H1 (cell line): ENCODE measurements around the gene KCNIP3. TPM values are rescaled to one million over a fixed set of nuclear protein-coding genes. Genes with fewer than 3 reads are reported as not detected.

Experiments
- CTCF ChIA-PET: fragments of 300-600 bp; sonication (Branson Sonifier 250); formaldehyde crosslinking; loops from one replicate; lab custom pipeline; 2021; ENCODE audit not compliant: partially characterized antibody; lab: Charles Lee
- POLR2A ChIA-PET: fragments of 300-600 bp; sonication (Branson Sonifier 250); formaldehyde crosslinking; loops from one replicate; lab custom pipeline; 2021; ENCODE audit warnings: inconsistent platforms; ENCODE audit not compliant: partially characterized antibody; lab: Charles Lee
- DNase-seq, 2 experiments: peaks; one replicate each; pipeline versions ENCODE4 v3.0.0 to v3.0.0-alpha.2; 2010 to 2022; ENCODE audit warnings: low spot score in 2 of 2, low read depth in 1 of 2, mixed read lengths in 1 of 2
- FAIRE-seq: peaks from 2 replicates; lab custom pipeline; 2011; peaks lifted over from hg19 to GRCh38; lab: Jason Lieb, UNC
- H2AFZ ChIP-seq: 2 replicates; pipeline ENCODE4 v1.8.1; 2012; ENCODE audit warnings: low read length, inconsistent platforms
- H2AK5ac ChIP-seq: 2 replicates; pipeline ENCODE4 v1.6.1; 2013; ENCODE audit warnings: low read depth, low read length
- H2BK120ac ChIP-seq: replicated peaks from 2 replicates; pipeline ENCODE3; 2013; ENCODE audit warnings: low read depth, low read length, inconsistent platforms
- H2BK12ac ChIP-seq: 2 replicates; pipeline ENCODE4 v1.6.1; 2013; ENCODE audit warnings: low read depth, low read length
- H2BK15ac ChIP-seq: 2 replicates; pipeline ENCODE4 v1.6.1; 2013; ENCODE audit warnings: low read length
- H2BK20ac ChIP-seq: 2 replicates; pipeline ENCODE4 v1.6.1; 2013; ENCODE audit warnings: low read length
- H2BK5ac ChIP-seq: 2 replicates; pipeline ENCODE4 v1.6.1; 2013; ENCODE audit warnings: low read depth, low read length
- H3K14ac ChIP-seq: 2 replicates; pipeline ENCODE4 v1.6.1; 2013; ENCODE audit warnings: inconsistent platforms; ENCODE audit not compliant: insufficient read length
- H3K18ac ChIP-seq: 2 replicates; pipeline ENCODE4 v1.6.1; 2013; ENCODE audit warnings: low read length; ENCODE audit errors: extremely low read depth
- H3K23ac ChIP-seq: 2 replicates; pipeline ENCODE4 v1.6.1; 2013; ENCODE audit warnings: inconsistent platforms; ENCODE audit not compliant: insufficient read length
- H3K23me2 ChIP-seq: 2 replicates; pipeline ENCODE4 v1.6.1; 2013; ENCODE audit warnings: low read depth, low read length
- H3K27ac ChIP-seq: 2 replicates; pipeline ENCODE4 v1.6.1; 2011; ENCODE audit warnings: low read depth, low read length, inconsistent platforms
- H3K27me3 ChIP-seq, 4 experiments: replicated peaks in 1 of 4; 1 replicate in 1 of 4; 2 replicates in 3 of 4; pipeline versions ENCODE4 v1.6.1 to v1.8.1; 2011 to 2013; ENCODE audit warnings: low read length in 3 of 4, mild to moderate bottlenecking in 3 of 4, inconsistent platforms in 2 of 4, mixed read lengths in 2 of 4, moderate library complexity in 1 of 4; ENCODE audit not compliant: control insufficient read depth in 3 of 4, insufficient read depth in 3 of 4; ENCODE audit errors: extremely low read depth in 1 of 4
- H3K36me3 ChIP-seq, 4 experiments: 2 replicates each; pipeline versions ENCODE4 v1.6.1 to v1.8.1; 2011 to 2013; ENCODE audit warnings: mild to moderate bottlenecking in 4 of 4, low read length in 3 of 4, moderate library complexity in 2 of 4, control low read depth in 1 of 4, inconsistent platforms in 1 of 4; ENCODE audit not compliant: insufficient read depth in 4 of 4, control insufficient read depth in 2 of 4
- H3K4ac ChIP-seq: replicated peaks from 2 replicates; pipeline ENCODE3; 2013; ENCODE audit warnings: low read length, low read depth, mixed read lengths, inconsistent platforms; ENCODE audit not compliant: insufficient read length
- H3K4me1 ChIP-seq, 4 experiments: replicated peaks in 1 of 4; 1 replicate in 1 of 4; 2 replicates in 3 of 4; pipeline versions ENCODE4 v1.6.1 to v1.8.1; 2011 to 2013; ENCODE audit warnings: low read length in 3 of 4, inconsistent platforms in 2 of 4, mixed read lengths in 1 of 4; ENCODE audit not compliant: insufficient read depth in 4 of 4, control insufficient read depth in 3 of 4
- H3K4me2 ChIP-seq, 2 experiments: 2 replicates each; pipeline versions ENCODE4 v1.6.1 to v1.8.1; 2011 to 2013; ENCODE audit warnings: low read depth in 2 of 2, low read length in 2 of 2, control low read depth in 1 of 2, inconsistent platforms in 1 of 2, mild to moderate bottlenecking in 1 of 2; ENCODE audit not compliant: insufficient read depth in 1 of 2
- H3K4me3 ChIP-seq, 4 experiments: fragments of 200-600, 300-600 bp in 1 of 4; sonication (generic), shearing (Covaris generic), sonication (Bioruptor Twin) in 1 of 4; 2 replicates each; pipeline versions ENCODE4 v1.5.1 to v1.8.1; 2011 to 2016; ENCODE audit warnings: low read length in 4 of 4, low read depth in 3 of 4, control low read depth in 2 of 4, inconsistent platforms in 2 of 4, mild to moderate bottlenecking in 2 of 4, mixed read lengths in 1 of 4, moderate library complexity in 1 of 4; ENCODE audit not compliant: insufficient read depth in 2 of 4; ENCODE audit errors: extremely low read depth in 1 of 4
- H3K56ac ChIP-seq: replicated peaks from 2 replicates; pipeline ENCODE3; 2013; ENCODE audit warnings: low read depth, mild to moderate bottlenecking, mixed read lengths, low read length, inconsistent platforms; ENCODE audit not compliant: insufficient read length
- H3K79me1 ChIP-seq: 2 replicates; pipeline ENCODE4 v1.6.1; 2013; ENCODE audit warnings: low read depth, low read length, control low read depth
- H3K79me2 ChIP-seq, 2 experiments: 2 replicates each; pipeline versions ENCODE4 v1.6.1 to v1.8.1; 2012 to 2013; ENCODE audit warnings: low read length in 2 of 2, mild to moderate bottlenecking in 2 of 2, inconsistent platforms in 1 of 2; ENCODE audit not compliant: insufficient read depth in 2 of 2, control insufficient read depth in 1 of 2
- H3K9ac ChIP-seq, 4 experiments: replicated peaks in 1 of 4; 1 replicate in 1 of 4; 2 replicates in 3 of 4; pipeline versions ENCODE4 v1.6.1 to v1.8.1; 2011 to 2013; ENCODE audit warnings: low read depth in 3 of 4, low read length in 3 of 4, control low read depth in 2 of 4, mild to moderate bottlenecking in 2 of 4, moderate library complexity in 2 of 4, inconsistent platforms in 1 of 4; ENCODE audit errors: extremely low read depth in 1 of 4
- H3K9me3 ChIP-seq, 2 experiments: 2 replicates each; pipeline versions ENCODE4 v1.6.1 to v1.8.1; 2012 to 2013; ENCODE audit warnings: mild to moderate bottlenecking in 2 of 2, moderate library complexity in 2 of 2, control low read depth in 1 of 2, inconsistent platforms in 1 of 2, low read depth in 1 of 2, low read length in 1 of 2, mixed read lengths in 1 of 2; ENCODE audit not compliant: insufficient read depth in 2 of 2
- H4K20me1 ChIP-seq, 2 experiments: replicated peaks in 1 of 2; 2 replicates each; pipeline versions ENCODE3 to v1.8.1; 2011 to 2013; ENCODE audit warnings: inconsistent platforms in 2 of 2, low read length in 2 of 2, mild to moderate bottlenecking in 1 of 2; ENCODE audit not compliant: insufficient read depth in 2 of 2, control insufficient read depth in 1 of 2
- H4K5ac ChIP-seq: 2 replicates; pipeline ENCODE4 v1.6.1; 2013; ENCODE audit warnings: low read length, low read depth, mixed read lengths, inconsistent platforms; ENCODE audit not compliant: insufficient read length
- H4K8ac ChIP-seq: 2 replicates; pipeline ENCODE4 v1.8.0; 2013; ENCODE audit warnings: mild to moderate bottlenecking, moderate library complexity, low read length, inconsistent platforms; ENCODE audit not compliant: insufficient read depth; ENCODE audit errors: extremely low read depth
- H4K91ac ChIP-seq: replicated peaks from 2 replicates; pipeline ENCODE3; 2013; ENCODE audit warnings: low read length, mixed read lengths, inconsistent platforms; ENCODE audit not compliant: insufficient read length
- CBX8 ChIP-seq: fragments of 300-800, 300-1000 bp; sonication (generic); IDR thresholded peaks from 2 replicates; pipeline ENCODE4 v1.7.1; 2016; ENCODE audit warnings: low read depth, low read length, borderline replicate concordance
- NANOG ChIP-seq: IDR thresholded peaks from 2 replicates; pipeline ENCODE4 v1.6.1; 2011; ENCODE audit warnings: low read length, low read depth, mild to moderate bottlenecking, inconsistent platforms; ENCODE audit not compliant: insufficient read depth, poor library complexity, severe bottlenecking
- PHF8 ChIP-seq: fragments of 200-600 bp; sonication (generic); conservative IDR thresholded peaks from 2 replicates; pipeline ENCODE4 v1.7.1; 2012; ENCODE audit warnings: low read depth, mild to moderate bottlenecking, inconsistent platforms, low read length, moderate library complexity
- POU5F1 ChIP-seq: IDR thresholded peaks from 2 replicates; pipeline ENCODE4 v1.6.1; 2011; ENCODE audit warnings: low read depth, mild to moderate bottlenecking, low read length, moderate library complexity
- SIX5 ChIP-seq: IDR thresholded peaks from 2 replicates; pipeline ENCODE4 v1.6.1; 2011; ENCODE audit warnings: mild to moderate bottlenecking, low read depth, low read length
- WGBS, 2 experiments: shearing (Covaris generic) in 1 of 2; methylation state at CpG; one replicate each; pipeline versions ENCODE4 v1.1.6 to v1.1.7; 2013 to 2015; ENCODE audit warnings: low lambda C conversion rate in 2 of 2, mixed read lengths in 2 of 2, inconsistent platforms in 1 of 2, low coverage in 1 of 2, missing lambda C conversion rate in 1 of 2; ENCODE audit not compliant: insufficient replicate concordance in 2 of 2, insufficient coverage in 1 of 2, insufficient read length in 1 of 2; ENCODE audit errors: extremely low coverage in 1 of 2, missing lambda C conversion rate in 1 of 2; 5-methylcytosine and 5-hydroxymethylcytosine counted together
- polyA plus RNA-seq, 7 experiments: library from polyadenylated mRNA; depleted of rRNA in 3 of 7; stranded (reverse) in 5 of 7; unstranded in 2 of 7; fragments of >200 nt in 5 of 7; fragments of 200-250 nt in 2 of 7; gene quantifications; 1 replicate in 5 of 7; 2 replicates in 1 of 7; 4 replicates in 1 of 7; pipeline versions ENCODE4 v1.2.1 to v1.2.3, GENCODE V29; 2011 to 2013; ENCODE audit warnings: missing spikeins in 2 of 7, mixed read lengths in 2 of 7
- total RNA-seq: library from RNA; stranded (reverse); fragmentation: NEBNext Ultra II Directional; extraction: Animal tissue kit (Norgen Biotek cat#: 25700); gene quantifications from 2 replicates; pipeline ENCODE4 v1.2.1, GENCODE V29; 2021

The KCNIP3 gene
- total and polyA plus RNA-seq, 2 of the 8 experiments (the other 6 are each of a cell fraction or from before 2014, with no cell fraction given): 0.33 to 1.9 TPM

DNA sequence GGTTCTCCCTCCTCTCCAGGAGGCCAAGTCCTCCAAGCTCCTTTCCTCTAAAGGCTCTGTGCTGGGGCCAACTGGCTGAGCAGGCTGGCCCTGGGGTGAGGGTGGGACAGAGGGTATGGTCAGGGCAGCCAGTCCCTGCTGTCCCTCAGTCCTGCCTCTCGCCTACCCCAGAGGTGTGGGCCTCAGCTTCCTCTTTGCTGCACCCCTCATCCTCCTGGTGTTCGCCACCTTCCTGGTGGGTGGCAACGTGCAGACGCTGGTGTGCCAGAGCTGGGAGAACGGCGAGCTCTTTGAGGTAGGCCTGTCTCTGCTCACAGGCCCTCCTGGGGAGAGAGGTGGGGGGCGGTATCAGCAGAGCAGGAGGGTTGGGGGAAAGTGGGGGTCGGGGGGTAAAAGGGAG is 16.1 kb upstream of the KCNIP3 start:
- Histone ChIP-seq H3K9ac (no peak overlapping the region), H3K23me2 (no peaks in the 10 kb centered on the region), H3K9me3 (peaks cover 64 to 98% of the 10 kb centered on the region in 2 experiments), H3K56ac (no peak overlapping the region), H3K23ac (no peak overlapping the region), H3K4me3 (no peak overlapping the region), H3K36me3 (no peaks in the 10 kb centered on the region), H2AFZ (no peak overlapping the region), H3K14ac (no peak overlapping the region), H3K27ac (no peak overlapping the region), H3K27me3 (no peaks in the 10 kb centered on the region), H2BK12ac (no peak overlapping the region), H3K4me2 (no peak overlapping the region), H3K18ac (no peak overlapping the region), H4K5ac (no peak overlapping the region), H4K8ac (peak overlapping the region; percentile 71; the same call in 1 of the 2 replicates), H2AK5ac (no peak overlapping the region), H3K79me1 (no peaks in the 10 kb centered on the region), H3K4ac (no peak overlapping the region), H4K20me1 (no peaks in the 10 kb centered on the region), H3K79me2 (no peaks in the 10 kb centered on the region), H2BK15ac (no peak overlapping the region), H3K4me1 (peaks cover 0 to 12% (median 0%) of the 10 kb centered on the region in 4 experiments; a peak in 2 of 7 replicates), H2BK5ac (no peak overlapping the region), H2BK120ac (no peak overlapping the region), H4K91ac (no peak overlapping the region), H2BK20ac (no peak overlapping the region)
- FAIRE-seq (no peak), DNase-seq (no peak)
- TF ChIP-seq POU5F1 (no peak), NANOG (no peak), SIX5 (no peak), PHF8 (no peak), CBX8 (no peak)
- CTCF ChIA-PET: no interaction called here
- WGBS, 2 experiments: 85% methylated on average over 7 of the region's 8 CpGs; no CpG with 5 or more reads in 1 of the 2 experiments
- POLR2A ChIA-PET: no interaction called here
